HG03159 (cell line): ENCODE results near the gene IFNLR1.
A peak's percentile ranks its signal among the peaks of the same experiment; 100 is the strongest.

Source experiments
- ATAC-seq: cut with Tn5 transposase; IDR thresholded peaks from one replicate; pipeline ENCODE4 v1.9.1; 2021; ENCODE audit warnings: mild to moderate bottlenecking, moderate library complexity; ENCODE audit not compliant: unreplicated experiment

IFNLR1 gene

DNA sequence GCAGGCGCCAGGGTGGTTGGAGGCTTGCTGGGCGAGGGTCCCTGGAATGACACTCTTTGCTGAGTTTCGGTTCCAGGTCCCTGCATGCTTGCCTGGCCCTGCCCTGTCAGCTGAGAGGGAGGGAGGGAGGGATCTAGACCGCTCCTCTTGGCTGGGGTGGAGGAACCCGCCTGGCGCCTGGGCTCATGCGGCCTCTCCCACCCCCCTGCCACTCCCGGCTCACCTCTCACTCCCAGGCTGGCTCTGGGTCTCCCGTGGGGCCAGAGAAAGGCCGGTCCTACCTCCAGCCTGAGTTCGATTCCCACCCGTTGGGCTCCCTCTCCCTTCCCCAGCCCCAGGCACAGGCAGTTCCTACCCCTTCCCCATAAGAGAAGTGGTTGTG is 19.0 kb upstream of the IFNLR1 start:
- no peak for ATAC-seq

DNA sequence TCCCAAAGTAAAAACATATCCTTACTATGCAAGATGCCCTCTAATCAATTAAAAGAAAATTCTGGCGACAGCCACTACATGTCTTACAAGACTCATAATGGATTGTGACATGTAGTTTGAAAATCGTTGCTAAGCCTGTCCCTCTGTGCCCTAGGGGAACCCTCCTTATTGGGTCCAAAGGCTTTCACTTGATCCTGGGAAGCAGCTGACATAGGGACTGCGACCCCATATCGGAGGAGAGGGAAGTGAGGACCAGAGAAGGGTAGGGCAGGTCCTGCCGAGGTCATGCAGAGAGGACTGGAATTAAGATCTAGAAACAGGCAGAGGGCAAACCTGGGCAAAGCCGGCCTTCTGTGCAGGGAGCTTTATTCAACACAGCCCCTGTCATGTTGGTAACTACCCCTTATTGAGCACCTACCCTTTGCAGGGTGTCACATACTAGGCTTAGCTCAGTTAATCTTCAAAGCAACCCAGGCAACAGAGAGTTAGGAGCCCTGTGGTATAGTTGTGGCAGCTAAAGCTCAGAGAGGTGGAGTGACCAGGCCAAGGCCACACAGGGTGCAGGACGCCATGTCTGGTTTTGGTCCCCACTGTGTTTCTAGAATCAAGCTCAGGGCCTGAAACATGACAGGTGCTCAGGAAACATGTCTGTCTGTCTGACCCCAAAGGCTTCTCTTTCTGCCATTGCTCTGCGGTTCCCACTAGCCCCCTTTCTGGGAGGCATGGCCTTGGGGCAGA is 18.4 kb upstream of the IFNLR1 start:
- ATAC-seq = no peak

DNA sequence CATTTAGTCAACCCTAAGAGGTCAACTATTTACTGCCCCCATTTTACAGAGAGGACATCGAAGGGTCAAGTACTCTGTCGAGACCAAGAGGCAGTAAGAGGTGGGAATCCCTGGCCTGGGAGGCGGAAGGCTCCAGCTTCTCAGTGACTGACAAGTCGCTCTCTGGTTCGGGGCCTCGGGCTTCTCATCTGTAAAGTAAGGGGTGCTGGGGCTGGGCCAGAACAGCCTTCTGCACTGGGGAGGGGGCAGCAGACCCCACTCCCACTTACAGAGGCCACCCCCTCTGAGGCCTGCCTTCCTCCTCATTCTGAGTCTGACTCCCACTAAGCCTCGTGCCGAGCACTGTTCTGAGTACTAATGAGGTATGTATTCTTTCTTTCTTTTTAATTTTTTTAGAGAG is 17.0 kb upstream of the IFNLR1 start:
- no peak for ATAC-seq

DNA sequence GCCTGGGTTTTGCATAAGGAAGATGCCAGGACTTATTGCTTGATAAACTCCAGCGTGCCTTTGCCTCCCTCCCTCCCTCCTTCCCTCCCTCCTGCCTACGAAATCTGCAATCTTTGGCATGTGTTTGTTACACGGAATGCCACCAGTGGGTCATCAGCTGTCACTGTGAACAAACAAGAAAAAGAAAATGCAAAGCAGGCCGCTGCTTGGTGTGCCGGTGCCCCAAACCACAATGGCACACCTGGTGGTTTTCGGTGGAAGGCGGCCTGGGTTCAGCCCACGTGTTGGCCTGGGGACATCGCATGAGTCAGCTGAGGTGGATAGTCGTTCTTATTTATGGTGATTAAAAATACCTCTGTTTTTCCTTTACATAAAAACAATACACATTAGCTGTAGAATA is 16.3 kb upstream of the IFNLR1 start:
- ATAC-seq = peak; percentile 61

- ATAC-seq = no peak
These were observed 15.9 kb upstream of the IFNLR1 start for GRCh38 chr1:24202987-24203386.

DNA sequence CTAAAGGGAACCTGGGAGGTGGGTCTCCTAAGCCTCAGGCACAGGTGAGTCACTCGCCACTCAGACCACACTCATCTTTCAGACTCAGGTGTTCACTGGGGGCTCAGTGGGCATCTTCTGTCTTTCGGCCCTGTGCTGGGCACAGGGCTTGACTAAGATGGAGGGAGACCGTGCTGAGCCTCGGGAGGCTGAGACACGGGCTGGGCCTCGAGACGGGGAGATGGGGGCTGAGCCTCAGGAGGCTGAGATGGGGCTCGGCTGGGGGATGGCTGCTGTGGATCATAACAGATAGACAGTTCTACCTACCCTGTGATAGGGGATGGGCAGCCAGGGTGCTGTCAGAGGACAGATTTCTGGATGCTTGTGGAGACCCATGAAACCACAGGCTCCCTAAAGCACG is 15.5 kb upstream of the IFNLR1 start:
- no peak for ATAC-seq

DNA sequence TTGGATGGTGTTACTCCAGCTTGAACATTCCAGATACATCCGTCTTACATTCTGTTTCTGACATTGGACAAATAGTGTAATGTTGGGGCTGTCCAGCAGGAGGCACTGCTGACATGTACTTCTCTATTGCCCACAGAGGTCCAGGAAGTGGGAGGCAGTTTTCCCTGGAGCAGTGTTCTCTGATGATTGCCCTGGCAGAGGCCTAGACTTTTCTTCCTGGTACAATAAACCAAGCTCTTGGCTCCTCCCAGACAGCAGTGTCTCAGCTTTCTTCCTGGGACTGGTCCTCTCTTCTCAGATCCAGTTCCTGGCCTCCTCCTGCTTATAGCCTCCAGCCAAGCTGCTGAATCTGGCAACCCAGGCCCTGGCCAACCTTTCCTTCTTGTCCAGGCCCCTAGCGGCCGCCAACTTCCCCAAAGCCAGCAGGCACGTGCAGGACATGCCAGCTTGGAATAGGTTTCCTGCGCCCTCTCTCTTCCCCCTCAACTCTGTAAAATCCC is 14.9 kb upstream of the IFNLR1 start:
- ATAC-seq = no peak

DNA sequence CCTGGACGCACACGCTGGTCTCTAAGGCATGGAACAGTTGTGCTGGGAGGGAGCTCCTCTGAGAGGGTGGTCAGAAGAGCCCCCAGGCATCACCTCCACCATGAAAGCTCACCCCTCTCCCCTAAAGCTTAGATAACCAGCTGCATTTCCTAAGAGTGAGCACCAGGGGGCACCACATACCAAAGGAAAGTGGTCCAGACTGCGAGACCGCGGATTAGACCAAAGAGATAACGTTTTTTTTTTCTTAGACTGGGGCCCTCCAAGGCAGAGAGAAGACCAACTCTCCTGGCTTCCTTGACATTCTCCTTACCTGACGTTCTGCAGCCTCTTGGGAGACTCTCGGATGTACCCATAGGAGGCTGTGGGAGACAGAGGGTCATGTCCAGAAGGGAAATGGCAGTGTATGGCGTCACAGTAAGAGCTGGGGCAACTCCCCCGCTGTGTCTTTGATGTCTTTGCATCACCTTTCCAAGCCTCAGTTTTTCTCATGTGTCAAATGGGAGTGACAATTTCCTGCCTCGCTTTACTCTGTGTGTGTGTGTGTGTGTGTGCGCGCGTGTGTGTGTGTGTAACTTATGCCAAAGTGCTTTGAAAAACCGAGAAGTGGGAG is 12.3 kb upstream of the IFNLR1 start:
- ATAC-seq = no peak

DNA sequence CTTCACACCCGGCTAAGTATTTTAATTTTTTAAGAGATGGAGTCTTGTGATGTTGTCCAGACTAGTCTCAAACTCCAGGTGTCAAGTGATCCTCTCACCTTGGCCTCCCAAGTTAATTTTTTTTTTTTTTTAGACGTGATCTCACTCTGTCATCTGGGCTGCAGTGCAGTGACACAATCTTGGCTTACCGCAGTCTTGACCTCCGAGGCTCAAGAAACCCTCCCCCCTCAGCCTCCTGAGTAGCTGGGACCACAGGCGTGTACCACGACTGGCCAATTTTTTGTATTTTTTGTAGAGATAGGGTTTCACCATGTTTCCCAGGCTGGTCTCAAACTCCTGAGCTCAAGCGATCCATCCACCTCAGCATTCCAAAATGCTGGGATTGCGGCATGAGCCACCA is 11.7 kb upstream of the IFNLR1 start:
- no peak for ATAC-seq

DNA sequence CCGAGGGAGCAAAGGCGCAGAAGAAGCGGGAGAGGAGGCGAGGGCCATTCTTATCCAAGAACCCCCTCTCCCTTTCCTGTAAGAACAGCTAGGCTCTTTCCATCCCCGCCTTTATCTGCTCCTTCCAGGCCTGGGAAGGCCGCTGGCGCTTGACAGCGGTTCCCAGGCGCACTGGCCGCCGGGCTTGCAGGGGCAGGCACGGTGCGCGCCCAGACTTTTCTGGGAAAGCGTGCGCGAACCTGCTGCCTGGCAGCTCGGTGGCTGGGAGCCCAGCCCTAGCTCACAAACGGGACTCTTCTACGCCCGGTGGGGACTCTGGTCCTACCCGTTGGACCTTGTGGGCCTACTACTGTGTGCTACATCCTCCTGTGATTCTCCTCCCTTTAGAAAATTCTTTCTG is 8.8 kb upstream of the IFNLR1 start:
- no peak for ATAC-seq

DNA sequence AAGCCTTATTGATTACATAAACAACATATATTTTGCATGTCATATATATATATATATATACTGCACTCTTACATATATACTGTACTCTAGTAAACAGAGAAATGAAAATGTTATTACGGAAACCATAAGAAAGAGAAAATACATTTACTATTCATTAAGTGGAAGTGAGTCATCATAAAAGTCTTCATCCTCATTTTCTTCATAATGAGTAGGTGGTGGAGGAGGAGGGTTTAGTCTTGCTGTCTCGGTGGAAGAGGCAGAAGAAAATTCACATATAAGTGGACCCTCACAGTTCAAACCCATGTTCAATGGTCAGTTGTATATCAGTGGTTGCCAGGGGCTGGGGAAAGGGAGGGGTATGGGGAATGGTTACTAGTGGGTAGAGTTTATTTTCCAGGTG is 8.0 kb upstream of the IFNLR1 start:
- ATAC-seq = no peak

DNA sequence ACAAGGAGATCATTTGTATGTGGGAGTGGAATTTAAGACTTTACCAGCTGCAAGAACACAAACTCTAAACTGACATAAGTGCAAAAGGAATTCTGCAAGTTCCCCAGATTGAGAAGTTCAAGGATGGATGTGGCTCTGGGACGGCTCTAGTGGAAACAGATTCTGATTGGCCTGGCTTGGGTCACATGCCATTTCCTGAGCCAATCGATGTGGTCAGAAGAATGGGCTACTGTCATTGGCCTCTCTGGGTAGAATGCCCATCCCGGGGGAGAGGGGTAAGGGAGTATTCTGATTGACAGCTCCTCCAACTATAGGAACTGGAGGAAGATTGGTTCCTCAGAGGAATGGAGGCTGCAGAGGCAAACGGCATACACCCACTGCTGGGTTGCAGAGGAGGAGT is 6.0 kb upstream of the IFNLR1 start:
- no peak for ATAC-seq

DNA sequence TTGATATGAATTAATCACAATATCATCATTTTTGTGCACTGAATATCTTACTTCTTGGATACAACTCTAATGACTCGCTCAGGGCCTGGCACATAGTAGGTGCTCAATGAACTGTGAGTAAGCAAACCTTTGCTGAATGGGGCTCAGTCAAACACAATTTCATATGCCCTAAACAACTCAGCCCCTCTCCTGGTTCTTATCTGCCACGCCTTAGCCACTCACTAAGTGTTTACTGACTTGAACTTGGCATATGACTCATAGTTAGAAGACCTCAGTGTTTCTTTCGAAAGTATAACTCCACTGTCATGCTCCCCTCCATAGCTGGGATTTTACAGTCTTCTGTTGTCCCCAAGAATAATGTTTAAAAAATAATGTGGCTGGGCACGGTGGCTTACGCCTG is 4.8 kb upstream of the IFNLR1 start:
- ATAC-seq = no peak

GRCh38 chr1:24190983-24191461 is 3.9 kb upstream of the IFNLR1 start:
- peak; percentile 57 for ATAC-seq

DNA sequence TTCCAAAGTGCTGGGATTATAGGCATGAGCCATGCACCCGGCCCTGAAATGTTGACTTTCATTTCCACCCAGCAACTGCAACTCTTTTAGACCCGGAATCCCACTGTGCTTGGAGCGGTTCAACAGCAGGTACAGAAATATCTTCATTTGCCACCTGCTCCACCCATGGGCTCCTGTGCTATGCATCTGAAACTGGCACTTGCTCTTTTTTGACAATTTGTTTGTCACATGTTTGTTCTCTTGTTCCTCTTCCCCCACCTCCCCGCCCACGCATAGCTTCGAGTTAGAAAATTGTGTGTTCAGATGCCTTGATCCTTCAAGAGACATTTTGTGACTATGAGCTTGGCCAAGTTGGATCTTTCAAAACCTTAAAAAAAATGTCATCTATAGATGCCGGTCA is 2.4 kb upstream of the IFNLR1 start:
- ATAC-seq = no peak

DNA sequence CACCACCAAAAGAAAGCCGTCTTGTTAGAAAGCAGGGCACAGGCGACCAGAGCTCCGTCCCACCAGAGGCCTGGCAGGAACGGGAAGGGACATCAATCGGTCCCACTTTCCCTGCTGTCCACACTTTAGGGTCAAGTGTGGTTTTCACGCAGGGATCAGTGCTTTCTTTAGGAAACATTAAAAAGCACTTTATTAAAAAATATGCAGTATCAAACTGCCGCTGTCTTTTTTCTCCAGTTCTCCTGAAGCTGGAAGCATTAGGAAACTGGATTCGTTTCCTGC is 437 bp downstream of the IFNLR1 start:
- no peak for ATAC-seq

DNA sequence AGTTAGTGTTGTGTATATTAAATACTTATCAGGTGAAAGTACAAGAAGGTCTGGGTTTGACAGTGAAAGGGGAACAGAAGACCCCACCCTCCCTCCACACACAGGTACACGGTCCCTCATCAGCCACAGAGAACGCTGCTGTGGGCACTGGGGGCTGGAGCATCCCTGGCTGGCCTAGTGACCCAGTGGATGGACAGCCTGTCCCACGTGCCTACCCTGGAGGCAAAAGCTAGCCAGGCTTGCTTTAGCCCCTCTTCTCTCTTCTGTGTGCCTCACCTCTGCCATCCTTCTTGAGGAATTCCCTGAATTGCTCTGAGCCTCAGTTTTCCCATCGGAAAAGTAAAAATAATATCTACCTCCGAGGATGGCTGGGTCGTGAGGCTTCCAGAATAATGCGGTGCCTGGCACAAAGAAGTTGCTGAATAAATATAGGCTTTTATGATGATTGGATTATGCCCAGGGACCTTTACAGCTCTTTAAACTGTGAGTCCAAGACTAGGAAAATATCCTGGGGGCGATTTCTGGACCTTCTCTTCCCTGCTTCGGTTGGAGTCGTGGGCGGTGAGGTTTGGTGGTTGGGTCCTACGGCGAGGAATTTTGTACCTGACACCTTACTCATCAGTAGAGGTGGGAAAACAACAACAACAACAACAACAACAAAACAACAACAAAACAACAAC is 918 bp downstream of the IFNLR1 start:
- no peak for ATAC-seq

- ATAC-seq = no peak
These were observed 2.0 kb downstream of the IFNLR1 start for GRCh38 chr1:24185076-24185475.

- no peak for ATAC-seq
These were observed 5.0 kb downstream of the IFNLR1 start for GRCh38 chr1:24182061-24182460.

DNA sequence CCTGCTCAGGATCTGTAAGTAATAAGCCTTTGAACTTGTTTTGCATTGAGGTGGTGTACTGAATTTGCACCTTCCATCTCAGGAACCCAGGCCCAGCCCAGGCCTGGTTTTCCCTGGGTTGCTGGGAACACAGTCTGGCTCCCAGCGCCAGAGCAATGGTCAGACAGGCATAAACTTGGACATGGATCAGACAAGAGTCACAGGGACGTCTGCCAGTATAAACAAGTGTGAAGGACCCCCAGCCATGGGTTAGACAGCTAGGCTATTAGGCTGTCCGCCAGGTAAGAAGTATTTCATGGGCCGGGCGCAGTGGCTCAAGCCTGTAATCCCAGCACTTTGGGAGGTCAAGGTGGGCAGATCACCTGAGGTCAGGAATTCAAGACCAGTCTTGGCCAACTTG is 5.5 kb downstream of the IFNLR1 start:
- ATAC-seq = no peak

DNA sequence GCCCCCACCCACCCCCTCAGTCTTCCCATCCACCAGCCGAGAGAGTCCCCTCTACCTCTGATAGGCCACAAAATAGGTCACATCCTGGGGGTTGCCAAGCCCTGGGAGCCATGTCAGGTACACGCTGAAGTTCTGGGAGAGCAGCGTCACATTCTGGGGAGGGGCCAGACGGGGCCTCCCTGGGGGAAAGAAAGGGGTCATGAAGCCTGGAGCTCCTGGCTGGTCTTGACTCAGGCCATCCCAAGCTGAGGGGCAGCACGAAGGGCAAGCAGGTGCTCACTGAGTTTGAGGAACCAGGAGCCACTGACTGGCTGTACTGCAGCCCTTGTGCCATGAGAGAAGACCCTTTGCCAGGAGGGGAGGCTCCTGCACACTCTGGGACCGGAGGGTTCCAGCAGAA is 6.4 kb downstream of the IFNLR1 start:
- no peak for ATAC-seq

DNA sequence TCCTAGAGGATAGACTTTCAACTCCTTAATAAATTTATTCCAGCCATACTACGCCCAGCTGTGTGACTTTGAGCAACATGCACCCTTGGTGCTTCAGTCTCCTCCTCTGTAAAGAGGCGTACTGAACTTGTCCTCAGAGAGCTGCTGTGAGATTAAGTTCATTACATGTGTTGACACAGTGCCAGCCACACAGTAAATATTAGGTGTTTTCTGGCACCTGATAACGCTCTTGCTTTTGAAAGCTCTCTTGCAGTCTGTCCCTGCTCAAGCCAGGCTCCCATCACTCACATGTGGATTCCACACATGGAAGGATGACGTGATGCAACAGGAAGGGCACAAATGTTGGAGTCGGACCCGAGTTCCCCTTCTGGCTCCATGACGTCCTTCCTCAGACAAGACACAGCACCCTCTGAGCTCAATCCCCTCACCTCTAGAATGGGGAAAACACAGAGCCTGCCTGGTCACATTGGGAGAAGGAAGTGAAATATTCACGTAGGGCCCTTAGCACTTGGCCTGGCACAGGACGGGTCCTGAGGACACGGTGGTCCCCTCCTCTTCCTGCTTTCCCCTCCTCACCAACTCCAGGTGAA is 7.7 kb downstream of the IFNLR1 start:
- ATAC-seq = no peak
